ENCODE measurements around the gene GSX1. TPM values are rescaled to one million over a fixed set of nuclear protein-coding genes. Genes with fewer than 3 reads are reported as not detected.

The GSX1 gene
- total and polyA plus RNA-seq, 2 of the 4 experiments (the other 2 are of a cell fraction), result not detected

DNA sequence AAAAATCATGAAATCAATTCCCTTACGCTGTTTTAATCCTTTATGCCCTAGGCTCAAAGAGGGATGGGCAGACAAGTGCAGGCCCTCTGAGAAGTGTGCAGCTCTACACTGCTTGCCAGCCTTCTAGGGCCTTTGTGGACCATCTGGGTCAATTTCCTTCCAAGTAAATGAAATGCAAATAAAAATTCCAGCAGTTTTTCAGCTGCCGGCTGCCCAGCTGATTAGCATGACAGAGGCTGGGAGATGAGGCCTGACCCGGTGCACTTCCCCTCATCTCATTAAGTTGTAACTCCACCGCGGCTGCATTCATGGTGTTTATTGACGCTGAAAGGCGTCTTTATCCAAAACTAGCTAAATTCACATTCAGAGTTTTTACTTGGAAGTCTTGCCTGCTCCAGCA, 47.5 kb upstream of the GSX1 start:
- Histone ChIP-seq H3K4me3 (ENCODE audit: insufficient read depth, low read depth, low read length) (no peak overlapping the region), H3K4ac (ENCODE audit: low read depth, low read length) (no peak overlapping the region), H4K91ac (ENCODE audit: insufficient read depth, low read depth, low read length) (no peak overlapping the region), H3K9me3 (ENCODE audit: control insufficient read depth, insufficient read depth, low read length) (no peaks in the 10 kb centered on the region), H4K8ac (ENCODE audit: low read depth in 2 of 2, low read length in 2 of 2) (no peak overlapping the region), H2BK20ac (ENCODE audit: low read depth, low read length) (no peak overlapping the region), H4K5ac (ENCODE audit: low read depth, low read length) (no peak overlapping the region), H3K9ac (ENCODE audit: low read depth, low read length) (no peak overlapping the region), H3K27ac (ENCODE audit: insufficient read depth, low read length) (no peak overlapping the region), H3K4me2 (ENCODE audit: low read depth, low read length) (no peak overlapping the region), H3K18ac (ENCODE audit: low read depth, low read length) (no peak overlapping the region), H3K14ac (replicated peaks; ENCODE audit: low read depth, low read length) (no peak overlapping the region), H3K4me1 (ENCODE audit: control insufficient read depth, insufficient read depth, low read length) (no peaks in the 10 kb centered on the region), H3K23ac (ENCODE audit: low read depth, low read length) (no peak overlapping the region), H4K20me1 (ENCODE audit: insufficient read depth, low read length) (no peaks in the 10 kb centered on the region), H2BK5ac (ENCODE audit: low read depth, low read length, poor library complexity, severe bottlenecking) (no peak overlapping the region), H3K36me3 (ENCODE audit: control insufficient read depth, insufficient read depth, low read length) (no peaks in the 10 kb centered on the region), H2AK5ac (ENCODE audit: low read depth, low read length) (no peak overlapping the region), H2BK15ac (ENCODE audit: low read depth, low read length) (no peak overlapping the region), H2AFZ (replicated peaks; ENCODE audit: low read length, poor library complexity) (no peak overlapping the region), H3K79me1 (ENCODE audit: low read depth in 1 of 2, low read length in 2 of 2) (no peaks in the 10 kb centered on the region), H3K27me3 (ENCODE audit: control insufficient read depth, insufficient read depth, low read length) (peaks cover 2% of the 10 kb centered on the region), H3K56ac (ENCODE audit: extremely low read depth, insufficient read depth, low read length) (no peak overlapping the region), H2AK9ac (replicated peaks; ENCODE audit: low read depth, low read length, poor library complexity) (no peak overlapping the region), H3K9me1 (ENCODE audit: insufficient read depth, low read length) (no peaks in the 10 kb centered on the region), H2BK120ac (ENCODE audit: low read depth, low read length) (no peak overlapping the region)
- CTCF ChIA-PET, result no interaction called here
- no TSS peak for BruUV-seq (replicated peaks)
- TF ChIP-seq USF2 (IDR thresholded peaks at IDR 0.05; ENCODE audit: low read depth, low read length) (no peak), SMC3 (IDR thresholded peaks at IDR 0.05; ENCODE audit: low read depth, low read length) (no peak), CTCF (conservative IDR thresholded peaks at IDR 0.05; ENCODE audit: low read depth, low read length) (no peak), FOS (IDR thresholded peaks at IDR 0.05; ENCODE audit: low read depth, low read length) (no peak), POLR2A (IDR thresholded peaks at IDR 0.05; ENCODE audit: low read depth, low read length) (no peak)
- TF ChIP-seq, protein P1, sequence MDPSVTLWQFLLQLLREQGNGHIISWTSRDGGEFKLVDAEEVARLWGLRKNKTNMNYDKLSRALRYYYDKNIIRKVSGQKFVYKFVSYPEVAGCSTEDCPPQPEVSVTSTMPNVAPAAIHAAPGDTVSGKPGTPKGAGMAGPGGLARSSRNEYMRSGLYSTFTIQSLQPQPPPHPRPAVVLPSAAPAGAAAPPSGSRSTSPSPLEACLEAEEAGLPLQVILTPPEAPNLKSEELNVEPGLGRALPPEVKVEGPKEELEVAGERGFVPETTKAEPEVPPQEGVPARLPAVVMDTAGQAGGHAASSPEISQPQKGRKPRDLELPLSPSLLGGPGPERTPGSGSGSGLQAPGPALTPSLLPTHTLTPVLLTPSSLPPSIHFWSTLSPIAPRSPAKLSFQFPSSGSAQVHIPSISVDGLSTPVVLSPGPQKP (IDR thresholded peaks at IDR 0.05; ENCODE audit: borderline replicate concordance, low read depth, low read length), result no peak
- in situ Hi-C loops (cut with MboI; ENCODE audit: low sequenced_read_pairs) (no loop called here), dilution Hi-C loops (cut with HindIII; ENCODE audit: low sequenced_read_pairs, unreplicated experiment) (no loop called here), intact Hi-C loops (cut with micrococcal nuclease) (no loop called here)
- DNase-seq (no peak), ATAC-seq (ENCODE audit: low read depth) (no peak)
- POLR2A ChIA-PET (ENCODE audit: unreplicated experiment), result no interaction called here
- WGBS, 2 experiments (ENCODE audit: extremely low coverage in 2 of 2, insufficient read length in 1 of 2), result 0% methylated on average over 1 of the region's 7 CpGs; no CpG with 5 or more reads in 1 of the 2 experiments

Measured in IMR-90 (cell line).